ENCODE data around the gene HOXB7. TPM values are rescaled to one million over a fixed set of nuclear protein-coding genes. Genes with fewer than 3 reads are reported as not detected.

HOXB7 gene
- total and polyA plus RNA-seq, 2 of the 13 experiments (the other 11 are each of a cell fraction or from before 2014, with no cell fraction given), result 0.04 TPM; not detected in 1

DNA sequence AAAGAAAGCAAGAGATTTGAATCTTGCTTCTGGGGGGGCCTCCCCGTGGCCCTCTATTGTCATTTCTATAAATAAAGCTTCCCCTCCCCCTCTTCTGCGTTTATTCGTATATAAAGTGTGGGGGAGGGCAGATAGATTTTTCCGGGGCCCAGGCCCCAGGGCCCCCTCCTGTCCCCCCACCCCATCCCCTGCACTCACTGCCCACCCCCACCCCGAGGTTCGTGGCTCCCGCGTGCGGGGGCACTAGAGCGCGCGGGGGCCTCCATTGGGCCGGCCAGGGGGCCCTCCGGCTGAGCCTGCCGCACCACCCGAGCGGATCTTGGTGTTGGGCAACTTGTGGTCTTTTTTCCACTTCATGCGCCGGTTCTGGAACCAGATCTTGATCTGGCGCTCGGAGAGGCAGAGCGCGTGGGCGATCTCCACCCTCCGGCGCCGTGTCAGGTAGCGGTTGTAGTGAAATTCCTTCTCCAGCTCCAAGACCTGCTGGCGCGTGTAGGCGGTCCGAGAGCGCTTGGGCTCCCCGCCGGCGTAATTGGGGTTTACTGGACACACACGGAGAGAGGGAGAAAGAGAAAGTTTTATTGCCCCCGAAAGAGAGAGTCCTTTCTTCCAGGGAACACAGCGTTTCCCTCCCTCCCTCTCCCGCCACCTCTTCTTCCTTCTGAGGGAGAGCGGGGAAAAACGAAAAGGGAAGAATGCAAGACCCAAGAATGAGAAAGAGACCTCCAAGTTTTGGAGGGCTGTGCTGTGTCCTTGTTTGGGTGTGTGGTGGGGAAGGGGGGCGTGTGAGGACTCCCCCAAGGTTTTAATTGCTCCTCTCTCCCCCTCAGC is 34.1 kb downstream of the HOXB7 start (continued):
- no peak for TF ChIP-seq PCBP2 (optimal IDR thresholded peaks at IDR 0.05; ENCODE audit: low read depth, low read length, poor library complexity, severe bottlenecking)
- no peak for TF ChIP-seq HOXD1 (CRISPR knock-in tag; IDR thresholded peaks at IDR 0.05)
- no peak for TF ChIP-seq ZNF367 (CRISPR knock-in tag; IDR thresholded peaks at IDR 0.05; ENCODE audit: borderline replicate concordance)
- TF ChIP-seq STAT5B (CRISPR knock-in tag; IDR thresholded peaks at IDR 0.05), result no peak
- TF ChIP-seq HMG20B (CRISPR knock-in tag; conservative IDR thresholded peaks at IDR 0.05), result no peak
- TF ChIP-seq ZNF557 (CRISPR knock-in tag; IDR thresholded peaks at IDR 0.05), result no peak
- TF ChIP-seq ZKSCAN5 (CRISPR knock-in tag; IDR thresholded peaks at IDR 0.05), result no peak
- no peak; the same call in 1 of the 2 replicates for TF ChIP-seq EZH2 (conservative IDR thresholded peaks at IDR 0.05; ENCODE audit: low read depth, low read length)

GRCh38 chr17:48575673-48576478 is 34.9 kb downstream of the HOXB7 start:
- no peak overlapping the region for H3K27ac ChIP-seq (ENCODE audit: extremely low read length, insufficient read depth, low read length)
- FAIRE-seq (no peak), DNase-seq (ENCODE audit: low spot score) (no peak), ATAC-seq (no peak)
- H3K9me3 ChIP-seq (ENCODE audit: low read length), result no peaks in the 10 kb centered on the region
- no peaks in the 10 kb centered on the region for H3K79me2 ChIP-seq (ENCODE audit: insufficient read depth, low read length)
- no peak overlapping the region for H3K4me3 ChIP-seq (replicated peaks in 1 of 3; ENCODE audit: insufficient read depth in 1 of 3, low read depth in 2 of 3, low read length in 3 of 3)
- no peaks in the 10 kb centered on the region for H3K4me1 ChIP-seq (ENCODE audit: insufficient read depth, low read length)
- H2AFZ ChIP-seq (ENCODE audit: low read length), result no peak overlapping the region
- ChIA-PET POLR2A (no interaction called here), CTCF (ENCODE audit: low intra/inter-chr PET ratio, low total read pairs) (no interaction called here)
- H3K36me3 ChIP-seq (replicated peaks in 1 of 2; ENCODE audit: control insufficient read depth in 1 of 2, insufficient read depth in 2 of 2, low read length in 2 of 2), result no peaks in the 10 kb centered on the region
- intact Hi-C loops (cut with micrococcal nuclease; ENCODE audit: unreplicated experiment), result no loop called here
- WGBS (ENCODE audit: low lambda C conversion rate), result 41% methylated on average over 22 of the region's 22 CpGs
- peaks cover 29 to 89% of the 10 kb centered on the region in 2 experiments for H3K27me3 ChIP-seq (ENCODE audit: control insufficient read depth in 1 of 2, insufficient read depth in 2 of 2, low read length in 2 of 2)
- TF ChIP-seq ZNF329 (CRISPR knock-in tag; IDR thresholded peaks at IDR 0.05; ENCODE audit: low read depth), result no peak
- no peaks in the 10 kb centered on the region for H4K20me1 ChIP-seq (ENCODE audit: insufficient read depth, low read length)
- in situ Hi-C loops (cut with HindIII; ENCODE audit: extremely low pct_ligation_motif_present, low pct_unique_long_range_greater_than_20kb), result no loop called here
- no TSS peak for BruUV-seq (replicated peaks)
- H3K4me2 ChIP-seq (ENCODE audit: low read depth, low read length), result no peak overlapping the region
- no peak overlapping the region for H3K9ac ChIP-seq (ENCODE audit: insufficient read depth, low read depth, low read length)

Measured in HepG2 (cell line).